Breast epithelium (tissue), 3 donors: Measurements from ENCODE around the gene ATP6V1G3.

Source experiments
- CTCF ChIP-seq, 3 donors: fragments of 450-650 bp; IDR thresholded peaks; one replicate each; pipeline ENCODE4 v1.5.1; 2016 to 2017; ENCODE audit warnings: antibody characterized with exemption in 3 of 3, mild to moderate bottlenecking in 3 of 3, moderate library complexity in 3 of 3
- POLR2AphosphoS5 ChIP-seq, 3 donors: sonication (generic); formaldehyde crosslinking; IDR thresholded peaks; one replicate each; pipeline ENCODE4 v1.6.1; 2017; ENCODE audit warnings: antibody characterized with exemption in 3 of 3

DNA sequence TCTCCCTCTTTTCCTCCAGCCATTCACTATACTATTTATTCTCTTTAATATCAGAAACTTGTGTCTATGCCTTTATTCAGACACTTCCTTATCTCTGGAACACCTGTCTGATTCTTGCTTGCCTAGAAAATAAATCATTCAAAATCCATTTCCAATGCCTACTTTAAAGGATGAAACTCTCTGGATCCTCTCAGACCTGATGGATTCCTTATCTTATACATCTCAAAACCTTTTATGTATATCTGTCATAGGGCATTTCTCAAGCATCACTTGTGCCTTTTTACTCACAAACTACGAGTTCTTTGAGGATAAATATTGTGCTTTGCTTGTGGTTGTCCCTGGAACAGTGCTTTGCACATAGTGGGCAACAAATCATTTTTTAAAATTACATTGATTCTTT lies 3.8 kb upstream of the ATP6V1G3 start:
- TF ChIP-seq CTCF (IDR thresholded peaks at IDR 0.05) (no peak), POLR2AphosphoS5 (IDR thresholded peaks at IDR 0.05) (no peak)
